Stimulated activated CD4-positive, alpha-beta T cell treated with anti-CD3 and anti-CD28 coated beads, Interleukin-1b, Interleukin-23, amount 100 ng/mL, for 1 hour (primary cell): ENCODE measurements around the gene KDM1B.
A peak's percentile ranks its signal among the peaks of the same experiment; 100 is the strongest.
"Not testable (repeated sequence)": the region's sequence is repeated elsewhere in the genome, so short reads cannot be mapped to it uniquely, and the experiment has no call there.

Experiments used
- DNase-seq, 2 donors: peaks; one replicate each; pipeline ENCODE4 v3.0.0-alpha.2; 2020; ENCODE audit warnings: low read depth in 2 of 2

KDM1B gene

GRCh38 chr6:18148304-18149025 lies 6.8 kb upstream of the KDM1B start:
- DNase-seq: no peak

DNA sequence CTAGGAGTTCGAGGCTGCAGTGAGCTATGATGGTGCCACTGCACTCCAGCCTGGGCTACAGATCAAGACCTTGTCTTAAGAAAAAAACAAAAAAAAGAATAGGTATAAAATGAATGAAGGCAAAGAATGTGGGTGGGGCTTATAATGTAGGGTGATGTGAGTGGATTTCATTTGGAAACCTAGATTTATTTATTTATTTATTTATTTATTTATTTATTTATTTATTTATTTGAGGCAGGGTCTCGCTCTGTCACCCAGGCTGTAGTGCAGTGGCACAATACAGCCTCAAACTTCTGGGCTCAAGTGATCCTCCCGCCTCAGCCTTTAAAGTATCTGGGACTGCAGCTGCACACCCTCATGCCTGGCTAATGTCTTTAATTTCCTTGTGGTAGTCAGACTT lies 3.8 kb upstream of the KDM1B start:
- DNase-seq: not testable (repeated sequence)

DNA sequence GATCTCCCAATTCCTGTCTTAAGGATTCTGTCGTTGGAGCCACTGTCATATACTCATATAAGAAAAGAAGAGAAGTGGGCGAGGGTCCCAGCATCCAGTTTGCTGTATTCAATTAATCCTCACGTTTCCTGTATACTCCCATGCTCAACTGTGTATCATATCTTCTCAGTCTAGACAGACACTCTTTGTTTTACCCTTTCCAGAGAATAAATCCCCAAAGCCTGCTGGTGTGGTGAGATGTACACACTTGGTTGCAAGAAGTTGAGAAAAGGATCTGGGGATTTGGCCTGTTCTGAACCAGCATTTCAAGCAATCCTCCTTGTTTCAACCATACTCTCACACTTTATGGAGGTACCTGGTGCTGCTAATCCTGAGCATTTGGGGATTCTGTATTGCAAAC lies 3.4 kb upstream of the KDM1B start:
- DNase-seq: no peak

- DNase-seq: no peak
These were observed 1.9 kb upstream of the KDM1B start for GRCh38 chr6:18153311-18153703.

DNA sequence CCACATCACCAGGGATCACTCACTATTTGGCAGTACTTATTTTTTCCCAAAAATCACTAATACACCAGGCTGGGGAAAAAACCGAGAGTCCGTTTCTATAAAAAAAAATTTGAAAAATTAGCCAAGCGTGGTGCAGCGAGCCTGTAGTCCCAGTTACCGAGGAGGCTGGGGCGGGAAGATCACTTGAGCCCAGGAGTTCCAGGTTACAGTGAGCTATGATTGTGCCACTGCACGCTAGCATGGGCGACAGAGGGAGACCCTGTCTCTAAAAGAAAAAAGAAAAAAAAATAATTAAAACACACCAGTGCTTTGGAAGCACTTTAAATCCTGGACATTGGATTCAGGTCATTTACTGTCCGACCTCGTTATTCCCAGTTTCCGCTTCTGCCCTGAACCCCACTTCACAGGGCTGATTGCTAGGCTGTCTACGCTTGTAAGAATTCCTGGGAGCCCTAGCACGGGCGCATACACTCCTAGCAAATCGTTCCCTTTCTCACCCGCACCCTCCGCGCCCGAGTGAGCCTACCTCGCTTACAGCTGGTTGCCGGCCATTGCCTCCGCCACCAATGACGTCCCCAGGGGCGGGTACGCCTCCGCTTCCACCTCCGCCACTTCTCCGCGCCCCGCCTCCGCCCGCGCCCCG lies 594 bp upstream of the KDM1B start, which contains the start of gene TPMT:
Gene TPMT (minus strand): TSS at position 571 of the 643 bp plus-strand sequence. CDS start 5,950 bp downstream, outside the sequence.
- no peak for DNase-seq

DNA sequence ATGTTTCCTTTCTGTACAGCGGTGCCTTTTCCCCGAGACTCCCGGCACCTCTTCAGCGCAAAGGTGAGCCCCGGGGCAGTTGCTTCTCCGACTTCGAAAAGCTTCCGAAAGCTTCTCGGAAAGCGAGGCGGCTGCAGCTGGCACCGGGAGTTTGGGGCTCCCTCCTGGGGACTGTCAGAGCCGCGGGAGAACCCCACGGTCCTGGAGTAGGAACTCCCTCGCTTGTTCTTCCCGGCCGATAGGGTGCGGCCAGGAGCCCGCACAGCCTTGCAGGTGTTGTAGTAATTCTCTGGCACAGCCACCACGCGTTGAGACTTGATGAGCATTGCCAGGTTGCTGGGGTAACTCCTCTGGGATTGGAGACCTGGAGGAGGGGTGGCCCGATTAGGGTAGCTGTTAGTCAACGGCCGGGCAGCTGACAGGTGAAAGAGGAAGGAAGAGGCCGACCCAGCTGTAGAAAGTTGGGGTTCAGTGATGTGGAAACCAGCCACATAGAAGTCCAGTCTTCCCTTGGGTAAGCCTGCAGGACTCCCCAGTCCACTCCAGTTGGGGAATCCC lies 721 bp downstream of the KDM1B start:
- peak; percentile 2 to 15 for DNase-seq

DNA sequence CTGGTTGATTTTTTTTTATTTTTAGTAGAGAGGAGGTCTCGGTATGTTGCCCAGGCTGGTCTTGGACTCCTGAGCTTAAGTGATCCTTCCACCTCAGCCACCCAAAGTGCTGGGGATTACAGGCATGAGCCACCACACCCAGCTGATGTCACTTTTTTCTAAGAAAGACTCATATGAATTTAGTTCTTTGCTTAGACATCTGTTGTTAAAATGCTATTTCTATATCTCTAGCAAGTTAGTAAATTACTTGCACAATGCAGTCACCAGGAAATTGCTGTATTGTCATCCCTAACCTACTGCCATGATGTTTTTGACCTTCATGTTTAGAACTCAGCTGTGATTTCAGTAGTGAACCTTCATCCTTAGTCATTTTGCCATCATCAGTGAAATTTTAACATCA lies 5.7 kb downstream of the KDM1B start:
- DNase-seq: no peak

- DNase-seq: no peak
These were observed 6.2 kb downstream of the KDM1B start for GRCh38 chr6:18161431-18161830.

GRCh38 chr6:18162401-18162800 lies 7.2 kb downstream of the KDM1B start:
- DNase-seq: no peak

- DNase-seq: no peak
These were observed 10.5 kb downstream of the KDM1B start for GRCh38 chr6:18165751-18166150.

- DNase-seq: no peak
These were observed 11.3 kb downstream of the KDM1B start for GRCh38 chr6:18166312-18167036.

GRCh38 chr6:18168264-18168663 lies 13.0 kb downstream of the KDM1B start:
- DNase-seq: no peak

- no peak for DNase-seq
These were observed 16.6 kb downstream of the KDM1B start for GRCh38 chr6:18171871-18172270.

DNA sequence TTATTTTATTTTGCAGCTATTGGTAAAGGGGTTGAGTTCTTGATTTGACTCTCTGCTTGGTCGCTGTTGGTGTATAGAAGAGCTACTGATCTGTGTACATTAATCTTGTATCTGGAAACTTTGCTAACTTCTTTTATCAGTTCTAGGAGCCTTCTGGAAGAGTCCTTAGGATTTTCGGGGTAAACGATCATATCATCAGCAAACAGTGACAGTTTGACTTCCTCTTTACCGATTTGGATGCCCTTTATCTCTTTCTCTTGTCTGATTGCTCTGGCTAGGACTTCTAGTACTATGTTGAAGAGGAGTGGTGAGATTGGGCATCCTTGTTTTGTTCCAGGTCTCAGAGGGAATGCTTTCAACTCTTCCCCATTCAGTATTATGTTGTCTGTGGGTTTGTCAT lies 21.0 kb downstream of the KDM1B start:
- DNase-seq: not testable (repeated sequence)

- DNase-seq: no peak
These were observed 22.2 kb downstream of the KDM1B start for GRCh38 chr6:18177286-18177965.

DNA sequence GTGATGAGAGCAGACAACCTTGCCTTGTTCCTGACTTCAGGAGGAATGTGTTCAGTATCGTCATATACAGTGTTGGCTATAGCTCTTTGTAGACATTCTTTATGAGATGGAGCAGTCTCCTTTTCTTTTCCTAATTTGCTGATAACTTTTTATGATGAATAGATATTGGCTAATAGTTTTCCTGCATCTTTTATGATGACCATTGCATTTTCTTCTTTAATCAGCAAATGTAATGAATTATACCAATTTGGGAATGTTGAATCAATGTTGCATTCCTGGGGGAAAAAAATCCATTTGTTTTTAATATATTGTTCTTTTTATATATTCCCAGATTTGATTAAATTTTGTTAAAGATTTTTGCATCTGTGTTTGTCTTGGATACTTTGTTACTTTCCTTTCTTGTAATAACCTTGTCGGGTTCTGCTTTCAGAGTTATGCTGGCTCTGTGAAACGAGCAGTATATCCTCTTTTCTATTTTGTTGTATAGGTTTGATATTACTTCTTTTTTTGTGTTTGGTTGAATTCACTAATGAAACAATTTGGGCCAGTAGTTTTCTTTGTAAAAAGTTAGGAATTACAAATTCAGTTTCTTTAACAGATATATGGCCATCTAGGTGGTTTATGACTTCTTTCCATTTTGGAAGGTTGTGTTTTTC lies 23.9 kb downstream of the KDM1B start:
- no peak for DNase-seq

- no peak for DNase-seq
These were observed 24.6 kb downstream of the KDM1B start for GRCh38 chr6:18179770-18180356.

DNA sequence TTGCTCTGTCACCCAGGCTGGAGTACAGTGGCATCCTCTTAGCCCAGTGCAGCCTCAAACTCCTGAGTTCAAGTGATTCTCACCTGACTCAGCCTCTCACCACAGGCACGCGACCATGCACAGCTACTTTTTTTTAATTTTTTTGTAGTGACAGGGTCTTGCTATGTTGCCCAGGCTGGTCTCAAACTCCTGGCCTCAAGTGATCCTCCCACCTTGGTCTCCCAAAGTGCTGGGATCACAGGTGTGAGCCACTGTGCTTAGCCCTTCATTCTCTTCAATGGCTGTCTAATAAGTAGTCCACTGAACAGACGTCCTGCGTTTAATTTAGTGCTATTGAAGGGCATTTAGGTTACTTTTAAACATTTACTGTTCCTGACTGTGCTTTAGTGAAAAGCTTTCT lies 27.3 kb downstream of the KDM1B start:
- no peak for DNase-seq

DNA sequence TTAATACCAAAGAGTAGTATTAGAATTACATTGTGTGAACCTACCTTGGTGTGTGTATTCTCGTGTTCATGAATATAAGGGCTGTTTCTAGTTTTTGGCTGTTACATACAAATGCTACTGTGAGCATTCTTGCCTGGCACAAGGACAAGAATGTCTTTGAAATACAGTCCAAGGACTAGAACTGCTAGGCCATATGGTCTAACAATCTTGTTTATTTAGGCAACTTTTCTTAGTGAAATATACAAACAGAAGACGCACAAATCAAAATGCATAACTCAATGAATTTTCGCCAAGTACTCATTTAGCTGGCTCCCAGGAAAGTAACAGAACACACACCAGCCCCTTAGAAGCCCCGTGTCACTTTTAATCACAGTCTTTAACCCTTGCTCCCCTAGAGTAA lies 28.5 kb downstream of the KDM1B start:
- no peak for DNase-seq

DNA sequence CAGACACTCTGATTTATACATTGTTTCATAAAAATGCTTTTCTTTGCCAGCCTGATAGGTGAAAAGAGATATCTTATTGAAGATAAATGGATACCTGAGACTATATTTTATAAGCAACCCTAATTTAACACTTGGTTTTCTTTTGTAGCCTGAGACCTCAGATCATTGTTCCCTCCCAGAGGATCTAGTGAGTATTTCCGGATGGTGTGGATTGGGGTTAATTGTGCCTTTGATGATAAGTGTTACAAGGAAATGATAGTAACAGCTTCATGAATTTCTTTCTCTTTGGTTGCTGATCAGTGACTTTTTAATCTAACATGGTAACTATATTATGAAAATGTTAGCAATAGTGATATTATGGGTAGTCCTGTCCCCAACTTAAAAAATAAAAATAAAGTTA lies 30.4 kb downstream of the KDM1B start:
- DNase-seq: no peak

DNA sequence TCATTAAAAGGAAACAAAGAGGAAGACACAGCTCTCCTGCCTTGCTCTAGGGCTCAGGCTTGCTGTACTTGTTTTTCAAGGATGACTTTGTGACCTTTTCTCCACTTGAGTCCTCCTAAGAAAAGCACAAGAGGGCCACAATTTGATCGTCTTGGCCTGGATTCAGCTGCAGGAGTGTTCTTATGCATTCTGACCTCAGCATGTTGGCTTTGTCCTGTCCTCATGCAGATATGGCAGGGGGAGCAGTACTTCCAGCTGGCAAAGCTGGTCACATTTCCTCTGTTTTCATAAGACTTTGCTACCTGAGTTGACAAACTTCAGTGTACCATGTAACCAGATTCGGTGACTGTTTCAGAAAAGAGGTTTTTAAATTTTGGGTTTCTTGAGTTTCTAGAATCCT lies 30.8 kb downstream of the KDM1B start:
- DNase-seq: no peak
